ENCODE data around the gene PDE6D. TPM values are rescaled to one million over a fixed set of nuclear protein-coding genes. Genes with fewer than 3 reads are reported as not detected.

PDE6D gene
- total and polyA plus RNA-seq, 2 of the 4 experiments (the other 2 are of a cell fraction), result 13.8 to 24.7 TPM

DNA sequence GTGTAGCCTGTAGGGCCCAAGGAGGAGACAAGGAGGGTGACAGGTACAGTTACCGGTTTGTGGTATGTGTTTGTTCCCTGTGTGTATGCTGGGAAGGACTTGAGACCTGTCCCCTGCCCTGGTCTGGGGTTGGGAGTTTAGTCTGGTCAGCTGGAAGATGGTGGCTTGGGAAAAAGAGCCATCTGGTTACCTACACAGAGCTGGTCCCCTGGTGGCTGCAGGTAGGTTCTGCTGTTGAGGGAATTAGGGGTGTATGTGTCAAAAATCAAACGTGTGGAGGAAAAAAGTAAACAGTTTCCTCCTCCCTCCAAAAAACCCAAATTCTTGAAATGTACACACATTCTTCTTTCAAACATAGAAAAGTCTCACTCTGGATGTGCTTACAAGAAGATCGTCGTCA lies 48.5 kb downstream of the PDE6D start:
- H3K56ac ChIP-seq (ENCODE audit: extremely low read depth, insufficient read depth, low read length), result no peak overlapping the region
- no peak overlapping the region for H3K27ac ChIP-seq (ENCODE audit: insufficient read depth, low read length)
- H4K91ac ChIP-seq (ENCODE audit: insufficient read depth, low read depth, low read length), result no peak overlapping the region
- no peak overlapping the region for H2BK20ac ChIP-seq (ENCODE audit: low read depth, low read length)
- no peak overlapping the region for H3K18ac ChIP-seq (ENCODE audit: low read depth, low read length)
- H3K79me1 ChIP-seq (ENCODE audit: low read depth in 1 of 2, low read length in 2 of 2), result no peaks in the 10 kb centered on the region
- no peaks in the 10 kb centered on the region for H3K4me1 ChIP-seq (ENCODE audit: control insufficient read depth, insufficient read depth, low read length)
- ATAC-seq (ENCODE audit: low read depth) (no peak), DNase-seq (no peak)
- TF ChIP-seq CTCF (conservative IDR thresholded peaks at IDR 0.05; ENCODE audit: low read depth, low read length) (no peak), RCOR1 (IDR thresholded peaks at IDR 0.05; ENCODE audit: insufficient replicate concordance, low read length) (no peak), RAD21 (IDR thresholded peaks at IDR 0.05; ENCODE audit: low read length) (no peak), NFE2L2 (IDR thresholded peaks at IDR 0.05; ENCODE audit: low read depth, low read length) (no peak), BHLHE40 (IDR thresholded peaks at IDR 0.05; ENCODE audit: low read depth, low read length) (no peak), CEBPB (IDR thresholded peaks at IDR 0.05; ENCODE audit: low read depth, low read length) (no peak), RFX5 (IDR thresholded peaks at IDR 0.05; ENCODE audit: low read depth, low read length) (no peak), ELK1 (IDR thresholded peaks at IDR 0.05; ENCODE audit: borderline replicate concordance, low read depth, low read length) (no peak), MAFK (IDR thresholded peaks at IDR 0.05; ENCODE audit: low read depth, low read length) (no peak), MAZ (IDR thresholded peaks at IDR 0.05; ENCODE audit: borderline replicate concordance, low read depth, low read length) (no peak), POLR2A (IDR thresholded peaks at IDR 0.05; ENCODE audit: low read depth, low read length) (no peak), MXI1 (IDR thresholded peaks at IDR 0.05; ENCODE audit: borderline replicate concordance, low read depth, low read length) (no peak), FOS (IDR thresholded peaks at IDR 0.05; ENCODE audit: low read depth, low read length) (no peak), CHD1 (IDR thresholded peaks at IDR 0.05; ENCODE audit: low read depth, low read length) (no peak)
- intact Hi-C loops (cut with micrococcal nuclease), result no loop called here
- no peaks in the 10 kb centered on the region for H3K9me3 ChIP-seq (ENCODE audit: control insufficient read depth, insufficient read depth, low read length)
- BruUV-seq (replicated peaks), result no TSS peak
- H3K23ac ChIP-seq (ENCODE audit: low read depth, low read length), result no peak overlapping the region
- no peak overlapping the region for H2BK120ac ChIP-seq (ENCODE audit: low read depth, low read length)
- no peaks in the 10 kb centered on the region for H4K20me1 ChIP-seq (ENCODE audit: insufficient read depth, low read length)
- H2AFZ ChIP-seq (replicated peaks; ENCODE audit: low read length, poor library complexity), result no peak overlapping the region
- no peak overlapping the region for H3K14ac ChIP-seq (replicated peaks; ENCODE audit: low read depth, low read length)
- no peak overlapping the region for H2BK15ac ChIP-seq (ENCODE audit: low read depth, low read length)
- no peak overlapping the region for H3K4ac ChIP-seq (ENCODE audit: low read depth, low read length)
- peaks cover 8% of the 10 kb centered on the region for H3K36me3 ChIP-seq (ENCODE audit: control insufficient read depth, insufficient read depth, low read length)
- H4K5ac ChIP-seq (ENCODE audit: low read depth, low read length), result no peak overlapping the region
- no peaks in the 10 kb centered on the region; the same call in 1 of the 2 replicates for H3K9me1 ChIP-seq (ENCODE audit: insufficient read depth, low read length)
- H2AK5ac ChIP-seq (ENCODE audit: low read depth, low read length), result no peak overlapping the region
- no peak overlapping the region for H2BK5ac ChIP-seq (ENCODE audit: low read depth, low read length, poor library complexity, severe bottlenecking)
- ChIA-PET CTCF (no interaction called here), POLR2A (ENCODE audit: unreplicated experiment) (no interaction called here)
- in situ Hi-C loops (cut with MboI; ENCODE audit: low sequenced_read_pairs), result loop anchor here (5.0 kb wide), 1 partner anchor 40 kb away; no protein-coding TSS in a partner anchor
- dilution Hi-C loops (cut with HindIII; ENCODE audit: low sequenced_read_pairs, unreplicated experiment), result no loop called here
- WGBS, 2 experiments (ENCODE audit: extremely low coverage in 2 of 2, insufficient read length in 1 of 2), result no CpG with 5 or more reads among the region's 4 CpGs
- H3K4me3 ChIP-seq (ENCODE audit: insufficient read depth, low read depth, low read length), result no peak overlapping the region
- H3K4me2 ChIP-seq (ENCODE audit: low read depth, low read length), result no peak overlapping the region
- no peaks in the 10 kb centered on the region for H3K27me3 ChIP-seq (ENCODE audit: control insufficient read depth, insufficient read depth, low read length)
- H4K8ac ChIP-seq (ENCODE audit: low read depth in 2 of 2, low read length in 2 of 2), result no peak overlapping the region
- H3K9ac ChIP-seq (ENCODE audit: low read depth, low read length), result no peak overlapping the region
- H2AK9ac ChIP-seq (replicated peaks; ENCODE audit: low read depth, low read length, poor library complexity), result no peak overlapping the region

All from IMR-90 (cell line).